Measurements from ENCODE around the gene SDR39U1.

Gene SDR39U1

DNA sequence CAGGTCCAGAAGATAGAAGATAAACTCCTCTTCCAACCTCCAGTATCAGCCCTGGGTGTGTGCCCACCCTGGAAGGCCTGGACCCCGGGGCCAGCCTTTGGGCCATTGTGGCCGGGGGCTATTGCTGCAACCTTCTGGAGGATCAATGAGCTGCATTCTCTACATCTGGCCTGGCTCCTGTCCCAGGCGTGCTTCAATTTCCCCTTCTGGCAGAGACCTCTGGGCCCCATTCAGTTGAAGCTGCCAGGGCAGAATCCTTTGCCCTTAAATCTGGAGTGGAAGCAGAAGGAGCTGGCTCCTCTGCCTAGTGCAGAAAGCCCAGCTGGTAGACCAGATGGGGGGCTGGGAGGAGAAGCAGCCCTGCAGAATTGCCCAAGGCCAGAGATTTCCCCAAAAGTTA is 33.8 kb downstream of the SDR39U1 start:
- no peak for DNase-seq

DNA sequence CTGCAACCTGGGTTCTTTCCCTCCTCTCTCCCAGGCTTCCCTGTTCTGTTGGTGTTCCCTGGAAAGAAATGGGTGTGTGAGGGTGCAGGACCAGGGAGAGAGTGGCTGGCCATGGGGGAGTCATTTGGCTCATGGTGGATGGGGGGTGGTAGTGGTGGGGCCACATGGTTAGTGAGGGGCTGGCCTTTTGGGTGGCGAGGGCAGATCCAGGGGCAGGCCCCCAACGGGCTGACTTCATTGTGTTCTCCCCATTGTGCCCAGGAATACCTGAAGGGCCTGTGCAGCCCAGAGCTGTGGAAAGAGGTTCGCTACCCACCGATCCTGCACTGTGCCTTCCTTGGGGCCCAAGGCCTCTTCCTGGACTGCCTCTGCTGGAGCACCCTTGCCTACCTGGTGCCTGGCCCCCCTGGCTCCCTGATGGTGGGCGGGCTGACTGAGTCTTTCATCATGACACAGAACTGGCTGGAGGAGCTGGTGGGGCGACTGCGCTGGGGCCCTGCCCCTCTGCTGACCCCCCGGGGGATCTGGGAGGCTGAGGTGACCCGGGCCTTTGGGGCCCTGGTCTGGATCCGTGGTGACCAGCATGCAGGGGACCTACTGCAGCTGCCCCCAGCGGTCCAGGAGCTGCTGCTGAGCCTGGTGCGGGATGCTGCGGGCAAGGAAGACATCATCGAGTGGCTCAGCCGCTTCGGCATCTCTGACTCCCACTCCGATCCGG is 34.8 kb downstream of the SDR39U1 start:
- DNase-seq, result no peak

DNA sequence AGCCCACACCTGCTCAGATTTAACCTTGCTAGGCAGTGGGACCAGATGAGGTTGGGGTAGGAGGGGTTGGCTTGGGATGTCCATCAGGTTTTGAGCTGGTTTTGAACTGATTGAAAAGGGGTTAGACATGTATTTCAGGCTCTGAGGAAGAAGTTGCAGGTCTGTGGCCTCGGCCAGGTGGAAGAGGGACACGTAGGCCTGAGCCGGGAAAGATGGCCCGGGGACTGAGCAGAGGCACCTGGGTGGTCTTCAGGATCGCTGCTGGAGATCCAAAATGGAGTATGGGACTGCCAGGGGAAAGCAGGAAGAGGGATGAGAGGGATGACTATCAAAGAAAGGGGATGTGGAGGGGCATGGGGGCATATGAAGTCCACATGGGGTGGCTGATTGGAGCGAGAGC is 36.2 kb downstream of the SDR39U1 start:
- DNase-seq, result no peak

GRCh38 chr14:24404814-24405213 is 37.8 kb downstream of the SDR39U1 start:
- DNase-seq, result no peak

DNA sequence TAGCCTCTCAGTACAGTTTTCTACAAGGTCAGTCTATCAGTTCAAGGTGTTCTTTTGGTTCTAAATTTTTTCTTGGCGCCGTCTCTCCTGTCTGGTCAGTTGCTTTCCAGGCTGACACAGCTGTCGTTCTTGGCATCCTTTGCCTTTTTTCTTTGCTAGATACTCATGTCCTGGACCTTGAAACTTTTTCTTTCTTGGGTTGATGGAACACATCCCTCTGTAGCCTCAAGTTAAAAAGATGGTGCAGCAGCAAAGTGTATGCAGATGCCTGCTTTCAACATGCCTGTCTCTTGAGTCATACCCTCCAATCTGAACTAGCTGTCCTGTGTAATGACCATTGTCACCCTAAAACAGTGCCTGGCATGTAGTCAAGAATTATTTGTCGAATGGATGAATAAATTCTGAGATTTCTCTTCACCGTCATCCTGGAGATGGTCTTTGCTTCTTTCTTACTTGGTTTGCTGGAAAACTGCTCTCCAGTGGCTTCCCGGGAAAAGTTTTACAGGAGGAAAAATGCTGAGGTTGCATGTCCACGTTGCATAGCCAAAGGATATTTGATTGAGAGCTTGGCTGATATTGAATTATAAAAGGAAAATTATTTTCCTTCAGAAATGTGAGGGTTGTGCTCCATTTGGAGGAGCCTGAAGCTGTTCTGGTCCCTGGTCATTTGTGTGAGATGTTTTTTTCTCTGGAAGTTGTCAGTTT is 39.1 kb downstream of the SDR39U1 start:
- DNase-seq, result no peak

DNA sequence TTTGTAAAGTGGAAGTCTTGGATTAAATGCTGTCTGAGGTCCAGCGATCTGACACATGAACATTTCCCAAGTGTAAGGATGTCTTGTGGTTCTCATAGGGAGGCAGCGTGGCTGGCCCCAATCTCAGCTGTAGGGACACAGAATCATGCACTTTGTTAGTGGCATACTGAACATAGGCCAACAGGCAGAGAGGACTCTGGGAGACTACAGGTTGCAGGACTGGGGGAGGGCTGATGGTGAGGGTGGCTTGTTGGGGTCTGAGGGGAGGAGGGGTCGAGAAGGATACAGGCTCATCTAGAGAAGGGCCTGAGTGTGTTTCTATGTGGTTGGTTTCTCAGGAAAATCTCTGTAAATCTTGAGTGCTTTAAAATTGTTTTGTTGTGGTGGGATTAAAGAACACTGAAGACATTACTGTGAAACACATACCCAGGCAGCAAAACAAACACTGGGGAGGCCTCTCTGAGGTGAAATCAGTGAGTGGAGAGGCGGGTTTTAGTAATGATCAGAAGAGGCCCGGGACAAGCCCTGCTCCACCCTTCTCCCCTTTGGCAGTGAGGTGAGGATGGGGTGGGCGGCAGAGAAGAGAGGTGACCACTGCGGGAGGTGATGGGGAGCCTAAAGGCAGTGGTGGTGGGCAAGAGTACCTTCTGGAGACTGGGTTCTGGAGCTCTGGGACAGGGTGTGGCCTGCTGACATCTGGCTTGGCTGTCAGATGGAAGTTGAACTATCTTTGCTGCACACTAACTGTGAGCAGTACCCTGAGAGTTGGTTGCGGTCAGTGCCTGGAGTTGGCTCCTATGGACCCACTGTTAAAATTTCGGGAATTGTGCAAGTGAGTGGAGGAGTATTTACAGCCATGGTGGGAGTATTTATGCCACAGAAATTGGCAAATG is 40.5 kb downstream of the SDR39U1 start:
- no peak for DNase-seq

DNA sequence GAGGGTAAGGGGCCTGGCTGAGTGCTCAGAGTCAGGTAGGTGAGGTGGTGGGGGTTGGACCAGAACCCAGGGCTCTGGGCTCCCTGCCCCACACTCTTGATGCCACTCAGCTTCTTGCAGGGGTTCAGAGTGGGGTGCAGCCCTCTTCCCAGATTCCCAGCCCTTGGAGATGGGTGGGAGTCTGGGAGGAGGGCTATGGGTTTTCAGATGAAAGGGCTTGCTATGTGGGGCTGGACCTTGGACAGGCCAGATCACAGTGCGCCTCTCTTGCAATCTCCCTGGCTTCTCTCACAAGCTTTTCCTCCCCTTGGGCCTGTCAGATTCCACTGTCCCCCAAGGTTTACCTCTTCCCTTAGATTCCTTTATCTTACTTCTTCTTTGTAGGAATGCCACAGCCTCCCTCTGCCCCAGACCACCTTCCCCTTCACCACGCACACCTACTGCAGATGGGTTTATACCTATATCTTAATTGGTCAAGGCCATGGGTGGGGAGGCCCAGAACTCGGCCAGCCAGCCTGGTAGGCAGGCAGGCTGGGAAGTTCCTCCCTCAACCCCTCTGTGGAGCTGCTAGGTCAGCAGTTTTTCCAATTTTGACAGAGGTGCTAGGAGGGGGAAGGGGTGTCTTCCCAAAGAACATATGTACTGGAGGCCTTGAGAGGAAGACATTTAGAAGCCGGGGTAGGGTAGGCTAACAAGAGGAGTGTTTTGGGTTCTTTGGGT is 42.4 kb downstream of the SDR39U1 start:
- DNase-seq, result no peak

- no peak for DNase-seq
These were observed 43.1 kb downstream of the SDR39U1 start for GRCh38 chr14:24399447-24399822.

DNA sequence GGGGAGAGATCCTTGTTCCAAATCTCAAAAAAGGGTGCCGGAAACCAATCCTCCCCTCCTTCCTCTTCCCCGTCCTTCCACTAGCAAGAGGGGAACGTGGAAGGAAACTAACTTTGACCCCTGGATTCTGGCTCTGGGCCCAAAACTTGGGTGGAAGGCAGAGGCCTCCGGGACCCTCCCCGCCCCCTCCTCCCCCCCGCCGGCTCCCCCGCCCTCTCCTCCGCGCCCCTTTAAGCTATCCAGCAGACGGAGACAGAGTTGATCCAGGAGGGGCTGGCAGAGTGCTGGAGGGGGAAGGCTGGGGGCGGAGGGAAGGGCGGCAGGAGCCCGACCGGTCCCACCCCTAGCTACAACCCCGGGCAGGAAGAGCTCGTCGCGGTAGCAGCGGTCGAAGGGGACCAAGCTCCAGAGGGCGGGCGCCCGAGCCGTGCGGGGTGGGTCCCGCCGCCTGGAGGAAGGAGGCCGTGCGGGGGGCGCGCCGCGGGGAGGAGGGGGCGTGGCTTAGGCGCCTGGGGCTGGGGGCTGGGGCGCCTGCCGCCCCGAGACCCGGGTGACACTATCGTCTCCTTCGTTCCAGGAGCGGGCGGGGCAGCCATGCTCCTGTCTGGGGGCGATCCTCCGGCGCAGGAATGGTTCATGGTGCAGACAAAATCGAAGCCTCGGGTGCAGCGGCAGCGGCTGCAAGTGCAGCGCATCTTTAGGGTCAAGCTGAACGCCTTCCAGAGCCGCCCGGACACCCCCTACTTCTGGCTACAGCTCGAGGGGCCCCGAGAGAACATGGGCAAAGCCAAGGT is 43.7 kb downstream of the SDR39U1 start, which contains the start of gene NYNRIN:
NYNRIN (plus strand) TSS at position 351 of the 794 bp plus-strand sequence; CDS start at position 595, 244 bp downstream.
- no peak for DNase-seq

GRCh38 chr14:24398293-24398652 is 44.3 kb downstream of the SDR39U1 start:
- no peak for DNase-seq

DNA sequence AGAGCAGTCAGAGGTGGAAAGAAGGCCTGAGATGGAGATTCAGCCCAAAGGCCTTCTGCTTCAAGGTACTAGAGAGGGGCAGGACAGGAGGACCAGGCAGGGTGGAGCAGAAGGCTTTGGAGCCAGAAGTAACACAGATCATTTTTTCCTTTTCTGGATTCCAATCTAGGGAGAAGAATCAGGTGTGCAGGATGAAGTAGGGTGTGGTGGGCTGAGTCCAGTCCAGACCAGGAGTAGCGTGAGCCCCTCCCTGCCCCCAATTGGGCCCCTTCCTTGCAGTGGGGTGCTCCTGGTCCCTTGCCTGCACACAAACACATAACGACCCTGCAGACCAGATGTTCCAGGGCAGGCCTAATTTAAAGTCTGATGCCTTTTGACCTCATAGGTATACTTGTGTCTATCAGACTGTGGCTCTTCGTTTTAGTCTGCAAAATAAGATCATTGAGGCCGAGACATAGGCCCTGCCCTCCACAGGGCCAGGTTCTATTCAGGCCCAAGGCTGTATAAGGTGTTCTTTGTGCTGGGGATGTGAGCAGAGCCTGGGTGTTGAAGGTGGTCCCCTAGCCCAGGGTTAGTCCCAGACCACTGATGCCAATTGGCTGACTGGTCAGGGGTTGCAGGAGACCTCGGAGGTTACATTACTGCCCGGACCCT is 44.8 kb downstream of the SDR39U1 start:
- no peak for DNase-seq

GRCh38 chr14:24395609-24396582 is 46.7 kb downstream of the SDR39U1 start:
- DNase-seq, result no peak

DNA sequence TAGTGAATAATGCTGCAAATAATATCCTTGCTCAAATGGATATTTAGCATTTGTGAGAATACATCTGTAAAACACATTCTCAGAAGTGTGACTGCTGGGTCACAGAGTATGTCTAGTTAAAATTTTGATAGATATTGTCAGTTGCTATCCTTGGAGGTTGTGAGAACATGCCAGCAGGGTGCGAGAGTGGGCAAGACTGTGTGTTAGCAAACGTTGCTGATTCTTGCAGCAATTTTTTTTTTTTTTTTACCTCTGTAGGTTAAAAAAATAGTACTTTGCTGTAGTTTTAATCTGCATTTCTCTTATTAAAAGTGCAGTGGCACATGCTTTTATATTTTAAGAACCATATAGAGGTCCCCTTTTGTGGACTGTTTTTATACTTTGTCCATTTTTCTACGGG is 48.3 kb downstream of the SDR39U1 start:
- DNase-seq, result no peak

GRCh38 chr14:24392325-24393091 is 50.1 kb downstream of the SDR39U1 start:
- DNase-seq, result no peak

DNA sequence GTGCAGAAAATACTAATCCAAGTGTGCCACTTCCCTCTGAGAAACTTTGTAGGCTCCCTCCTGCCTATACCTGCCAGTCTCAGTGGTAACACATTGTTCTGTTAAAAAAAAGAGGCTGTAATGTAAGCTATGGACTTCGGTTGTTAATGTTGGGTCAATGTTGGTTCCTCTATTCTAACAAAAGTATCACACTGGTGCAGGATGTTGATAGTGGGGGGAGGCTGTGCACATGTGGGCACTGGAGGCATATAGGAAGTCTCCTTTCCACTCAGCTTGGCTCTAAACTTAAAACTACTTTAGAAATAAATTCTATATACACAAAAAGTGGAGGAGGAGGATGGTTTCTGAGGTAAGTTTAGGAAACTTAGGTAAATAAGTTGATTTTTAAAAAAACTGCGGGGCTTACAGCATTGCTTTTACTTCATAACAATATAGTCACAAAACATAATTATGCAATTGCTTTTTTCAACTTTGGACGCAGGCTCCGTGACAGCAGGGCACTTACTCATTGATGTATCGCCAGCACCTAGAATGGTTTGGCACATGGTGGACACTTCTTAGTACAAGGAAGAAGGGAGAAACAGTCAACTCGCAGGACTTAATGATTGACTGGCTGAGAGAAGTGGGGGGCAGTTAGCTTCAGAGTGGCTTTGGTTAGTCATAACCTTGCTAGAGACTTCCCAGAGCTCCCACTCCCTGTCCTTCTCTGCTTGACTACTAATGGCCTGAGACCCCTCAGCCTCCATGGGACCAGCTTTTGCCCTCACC is 51.7 kb downstream of the SDR39U1 start:
- no peak for DNase-seq
